WTC11 (cell line): ENCODE data around the gene ACSM3. TPM values are rescaled to one million over a fixed set of nuclear protein-coding genes. Genes with fewer than 3 reads are reported as not detected.

Experiments used
- ATAC-seq: fragments of 200-7000 bp; cut with Tn5 transposase; 2 replicates; pipeline ENCODE4 v1.10.0; 2021; ENCODE audit warnings: mild to moderate bottlenecking, moderate library complexity
- CTCF ChIA-PET: fragments of 300-600 bp; sonication (Branson Sonifier 250); formaldehyde crosslinking; loops from one replicate; lab custom pipeline; 2021; ENCODE audit warnings: antibody characterized with exemption; lab: Charles Lee
- POLR2A ChIA-PET: fragments of 350-600 bp; sonication (Branson Sonifier 250); formaldehyde crosslinking; loops from one replicate; lab custom pipeline; 2021; ENCODE audit warnings: antibody characterized with exemption; lab: Charles Lee
- DNase-seq: peaks from one replicate; pipeline ENCODE4 v3.0.0; 2021; ENCODE audit warnings: low spot score
- H3K27ac Mint-ChIP-seq: 2 replicates; pipeline ENCODE4 v1.8.0; 2021; ENCODE audit warnings: mixed read lengths
- H3K27me3 Mint-ChIP-seq: 2 replicates; pipeline ENCODE4 v1.8.0; 2021; ENCODE audit warnings: low read depth, mild to moderate bottlenecking, moderate library complexity, mixed read lengths
- H3K36me3 Mint-ChIP-seq: 2 replicates; pipeline ENCODE4 v1.8.0; 2021; ENCODE audit warnings: mixed read lengths
- H3K4me1 Mint-ChIP-seq: 2 replicates; pipeline ENCODE4 v1.8.0; 2022; ENCODE audit warnings: mixed read lengths
- H3K4me3 Mint-ChIP-seq: 2 replicates; pipeline ENCODE4 v1.8.0; 2021; ENCODE audit warnings: mild to moderate bottlenecking, moderate library complexity, mixed read lengths
- H3K9me3 Mint-ChIP-seq: 2 replicates; pipeline ENCODE4 v1.8.0; 2021; ENCODE audit warnings: mixed read lengths
- AR ChIP-seq: fragments of 250-450 bp; sonication (Bioruptor Pico); IDR thresholded peaks from 2 replicates; pipeline ENCODE4 v1.9.0; 2021; ENCODE audit warnings: mild to moderate bottlenecking
- E2F1 ChIP-seq: sonication (generic); formaldehyde crosslinking; IDR thresholded peaks from 2 replicates; pipeline ENCODE4 v1.8.0; 2022; ENCODE audit warnings: mild to moderate bottlenecking, missing genetic modification reagents
- E2F4 ChIP-seq: sonication (generic); formaldehyde crosslinking; IDR thresholded peaks from 2 replicates; pipeline ENCODE4 v1.8.1; 2022; ENCODE audit warnings: low read depth, mild to moderate bottlenecking, moderate library complexity, missing genetic modification reagents, borderline replicate concordance
- ETV6 ChIP-seq: sonication (generic); formaldehyde crosslinking; IDR thresholded peaks from 2 replicates; pipeline ENCODE4 v1.8.1; 2022; ENCODE audit warnings: mild to moderate bottlenecking, missing genetic modification reagents
- FOXK1 ChIP-seq: sonication (generic); formaldehyde crosslinking; IDR thresholded peaks from 2 replicates; pipeline ENCODE4 v1.8.0; 2022; ENCODE audit warnings: mild to moderate bottlenecking, moderate library complexity, missing genetic modification reagents
- GRHL2 ChIP-seq: fragments of 250-450 bp; sonication (Bioruptor Pico); IDR thresholded peaks from 2 replicates; pipeline ENCODE4 v1.8.0; 2022; ENCODE audit warnings: mild to moderate bottlenecking, moderate library complexity; ENCODE audit not compliant: insufficient replicate concordance, severe bottlenecking
- IRF1 ChIP-seq: sonication (generic); formaldehyde crosslinking; IDR thresholded peaks from 2 replicates; pipeline ENCODE4 v1.8.0; 2023; ENCODE audit warnings: missing genetic modification reagents
- KAT7 ChIP-seq: sonication (generic); formaldehyde crosslinking; IDR thresholded peaks from 2 replicates; pipeline ENCODE4 v1.8.1; 2023; ENCODE audit warnings: missing genetic modification reagents, mild to moderate bottlenecking, borderline replicate concordance
- MYBL2 ChIP-seq: sonication (generic); formaldehyde crosslinking; IDR thresholded peaks from 2 replicates; pipeline ENCODE4 v1.8.1; 2023; ENCODE audit warnings: mild to moderate bottlenecking, moderate library complexity, missing genetic modification reagents
- NFE2L1 ChIP-seq: sonication (generic); formaldehyde crosslinking; IDR thresholded peaks from 2 replicates; pipeline ENCODE4 v1.8.1; 2023; ENCODE audit warnings: missing genetic modification reagents
- PRDM15 ChIP-seq: sonication (generic); formaldehyde crosslinking; IDR thresholded peaks from 2 replicates; pipeline ENCODE4 v1.8.0; 2022; ENCODE audit warnings: missing genetic modification reagents
- SMAD4 ChIP-seq: sonication (generic); formaldehyde crosslinking; IDR thresholded peaks from 2 replicates; pipeline ENCODE4 v1.8.0; 2022; ENCODE audit warnings: mild to moderate bottlenecking, missing genetic modification reagents
- STAT6 ChIP-seq: sonication (generic); formaldehyde crosslinking; conservative IDR thresholded peaks from 2 replicates; pipeline ENCODE4 v1.8.1; 2023; ENCODE audit warnings: mild to moderate bottlenecking, low read depth, missing genetic modification reagents, moderate library complexity
- TCF7 ChIP-seq: sonication (generic); formaldehyde crosslinking; IDR thresholded peaks from 2 replicates; pipeline ENCODE4 v1.8.0; 2022; ENCODE audit warnings: mild to moderate bottlenecking, low read depth, missing genetic modification reagents, moderate library complexity
- ZNF263 ChIP-seq: sonication (generic); formaldehyde crosslinking; IDR thresholded peaks from 2 replicates; pipeline ENCODE4 v1.8.1; 2022; ENCODE audit warnings: low read depth, mild to moderate bottlenecking, moderate library complexity, missing genetic modification reagents
- total RNA-seq: library from RNA; stranded (reverse); gene quantifications from 3 replicates; pipeline ENCODE4 v1.2.3, GENCODE V29; 2021

The ACSM3 gene
- total RNA-seq, 1 experiment from 2014 or later = 5.0 TPM

GRCh38 chr16:20830372-20830771, 66.6 kb downstream of the ACSM3 start (continued):
- TF ChIP-seq E2F4 (CRISPR knock-in tag) (no peak), GRHL2 (no peak)

- POLR2A ChIA-PET = no interaction called here
- no peaks in the 10 kb centered on the region for H3K27me3 Mint-ChIP-seq
- TF ChIP-seq AR (CRISPR knock-in tag) (no peak), ETV6 (no peak), TCF7 (CRISPR knock-in tag) (no peak)
- no peak for ATAC-seq
- H3K27ac Mint-ChIP-seq = no peak overlapping the region
- CTCF ChIA-PET = interaction anchor here (0.5 kb wide), 1 partner anchor 59 kb away, joined by 5 read pairs; no protein-coding TSS in a partner anchor
- no peak for DNase-seq
- H3K9me3 Mint-ChIP-seq = peaks cover 22% of the 10 kb centered on the region
- peaks cover 40% of the 10 kb centered on the region for H3K36me3 Mint-ChIP-seq
- H3K4me1 Mint-ChIP-seq = no peaks in the 10 kb centered on the region
- no peak overlapping the region for H3K4me3 Mint-ChIP-seq
Observed at GRCh38 chr16:20833086-20833485, 69.3 kb downstream of the ACSM3 start.

GRCh38 chr16:20838240-20838639, 74.4 kb downstream of the ACSM3 start:
- no peak for ATAC-seq
- POLR2A ChIA-PET = no interaction called here
- DNase-seq = no peak
- H3K9me3 Mint-ChIP-seq = peaks cover 22% of the 10 kb centered on the region
- H3K36me3 Mint-ChIP-seq = peaks cover 54% of the 10 kb centered on the region
- H3K27ac Mint-ChIP-seq = no peak overlapping the region
- no peaks in the 10 kb centered on the region for H3K4me1 Mint-ChIP-seq
- CTCF ChIA-PET = no interaction called here
- TF ChIP-seq NFE2L1 (CRISPR knock-in tag) (no peak), ZNF263 (CRISPR knock-in tag) (no peak), MYBL2 (CRISPR knock-in tag) (no peak), FOXK1 (no peak), PRDM15 (CRISPR knock-in tag) (no peak), KAT7 (no peak), STAT6 (no peak), TCF7 (CRISPR knock-in tag) (no peak), IRF1 (CRISPR knock-in tag) (no peak), SMAD4 (CRISPR knock-in tag) (no peak), E2F1 (CRISPR knock-in tag) (no peak)
- no peak overlapping the region for H3K4me3 Mint-ChIP-seq
- H3K27me3 Mint-ChIP-seq = no peaks in the 10 kb centered on the region
